ENCODE measurements around the gene IER3. TPM values are rescaled to one million over a fixed set of nuclear protein-coding genes. Genes with fewer than 3 reads are reported as not detected.

The IER3 gene
- total and polyA plus RNA-seq, 2 of the 13 experiments (the other 11 are each of a cell fraction or from before 2014, with no cell fraction given), result 51.1 to 131 TPM

DNA sequence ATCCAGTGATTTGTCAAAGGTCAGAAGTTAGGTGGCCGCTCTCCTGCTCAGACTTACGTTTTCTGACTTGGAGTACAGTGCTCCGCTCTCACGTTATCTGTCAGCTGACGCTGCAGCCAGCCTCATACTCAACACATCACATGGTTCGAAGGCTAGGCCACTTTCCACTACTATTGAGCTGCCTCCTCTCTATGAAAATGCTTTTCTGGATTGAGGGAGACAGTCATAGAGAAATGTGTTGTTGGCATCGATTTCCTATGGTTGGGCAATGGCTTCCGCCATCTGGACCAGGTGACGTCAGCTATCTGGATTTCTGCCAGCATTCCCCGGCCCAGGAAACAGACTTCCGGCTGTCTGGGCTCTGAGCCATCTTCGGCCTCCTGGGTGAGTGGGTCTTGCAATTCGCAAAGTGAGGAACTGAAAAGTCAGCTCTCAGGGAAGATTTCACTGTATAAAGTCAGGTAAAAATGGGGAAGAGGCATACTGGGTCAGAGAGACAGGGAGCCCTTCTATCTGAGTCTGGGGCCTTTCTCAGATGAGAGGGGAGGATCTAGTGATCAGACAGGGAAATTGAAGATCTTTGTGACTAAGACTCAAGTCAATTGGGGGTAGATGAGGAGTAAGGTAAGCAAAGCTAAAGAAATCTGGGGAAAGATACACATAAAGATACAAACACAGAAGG, 37.5 kb upstream of the IER3 start (continued):
- TF ChIP-seq, protein P1, sequence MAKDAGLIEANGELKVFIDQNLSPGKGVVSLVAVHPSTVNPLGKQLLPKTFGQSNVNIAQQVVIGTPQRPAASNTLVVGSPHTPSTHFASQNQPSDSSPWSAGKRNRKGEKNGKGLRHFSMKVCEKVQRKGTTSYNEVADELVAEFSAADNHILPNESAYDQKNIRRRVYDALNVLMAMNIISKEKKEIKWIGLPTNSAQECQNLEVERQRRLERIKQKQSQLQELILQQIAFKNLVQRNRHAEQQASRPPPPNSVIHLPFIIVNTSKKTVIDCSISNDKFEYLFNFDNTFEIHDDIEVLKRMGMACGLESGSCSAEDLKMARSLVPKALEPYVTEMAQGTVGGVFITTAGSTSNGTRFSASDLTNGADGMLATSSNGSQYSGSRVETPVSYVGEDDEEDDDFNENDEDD (CRISPR knock-in tag; IDR thresholded peaks at IDR 0.05; ENCODE audit: borderline replicate concordance), result peak; percentile 79
- TF ChIP-seq ZNF546 (CRISPR knock-in tag; conservative IDR thresholded peaks at IDR 0.05), result peak; percentile 81; the same call in 1 of the 2 replicates
- TF ChIP-seq HMG20B (CRISPR knock-in tag; conservative IDR thresholded peaks at IDR 0.05), result peak; percentile 91
- TF ChIP-seq MLLT10 (CRISPR knock-in tag; IDR thresholded peaks at IDR 0.05), result no peak
- no peak for TF ChIP-seq GZF1 (CRISPR knock-in tag; IDR thresholded peaks at IDR 0.05)
- no peak for TF ChIP-seq RBFOX2 (IDR thresholded peaks at IDR 0.05; ENCODE audit: low read depth, low read length)
- TF ChIP-seq, protein P2, sequence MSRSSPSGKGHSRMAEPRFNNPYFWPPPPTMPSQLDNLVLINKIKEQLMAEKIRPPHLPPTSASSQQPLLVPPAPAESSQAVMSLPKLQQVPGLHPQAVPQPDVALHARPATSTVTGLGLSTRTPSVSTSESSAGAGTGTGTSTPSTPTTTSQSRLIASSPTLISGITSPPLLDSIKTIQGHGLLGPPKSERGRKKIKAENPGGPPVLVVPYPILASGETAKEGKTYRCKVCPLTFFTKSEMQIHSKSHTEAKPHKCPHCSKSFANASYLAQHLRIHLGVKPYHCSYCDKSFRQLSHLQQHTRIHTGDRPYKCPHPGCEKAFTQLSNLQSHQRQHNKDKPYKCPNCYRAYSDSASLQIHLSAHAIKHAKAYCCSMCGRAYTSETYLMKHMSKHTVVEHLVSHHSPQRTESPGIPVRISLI (CRISPR knock-in tag; IDR thresholded peaks at IDR 0.05; ENCODE audit: borderline replicate concordance), result peak; percentile 19; the same call in 1 of the 2 replicates
- TF ChIP-seq, protein P3, sequence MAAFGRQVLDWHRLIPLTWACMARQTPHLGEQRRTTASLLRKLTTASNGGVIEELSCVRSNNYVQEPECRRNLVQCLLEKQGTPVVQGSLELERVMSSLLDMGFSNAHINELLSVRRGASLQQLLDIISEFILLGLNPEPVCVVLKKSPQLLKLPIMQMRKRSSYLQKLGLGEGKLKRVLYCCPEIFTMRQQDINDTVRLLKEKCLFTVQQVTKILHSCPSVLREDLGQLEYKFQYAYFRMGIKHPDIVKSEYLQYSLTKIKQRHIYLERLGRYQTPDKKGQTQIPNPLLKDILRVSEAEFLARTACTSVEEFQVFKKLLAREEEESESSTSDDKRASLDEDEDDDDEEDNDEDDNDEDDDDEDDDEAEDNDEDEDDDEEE (CRISPR knock-in tag; IDR thresholded peaks at IDR 0.05), result peak; percentile 79; the same call in 1 of the 2 replicates
- no peak for TF ChIP-seq AGO2 (optimal IDR thresholded peaks at IDR 0.05; ENCODE audit: low read depth, low read length)
- TF ChIP-seq MXD4 (CRISPR knock-in tag; IDR thresholded peaks at IDR 0.05), result peak; percentile 51; the same call in 1 of the 2 replicates
- TF ChIP-seq, protein P4, sequence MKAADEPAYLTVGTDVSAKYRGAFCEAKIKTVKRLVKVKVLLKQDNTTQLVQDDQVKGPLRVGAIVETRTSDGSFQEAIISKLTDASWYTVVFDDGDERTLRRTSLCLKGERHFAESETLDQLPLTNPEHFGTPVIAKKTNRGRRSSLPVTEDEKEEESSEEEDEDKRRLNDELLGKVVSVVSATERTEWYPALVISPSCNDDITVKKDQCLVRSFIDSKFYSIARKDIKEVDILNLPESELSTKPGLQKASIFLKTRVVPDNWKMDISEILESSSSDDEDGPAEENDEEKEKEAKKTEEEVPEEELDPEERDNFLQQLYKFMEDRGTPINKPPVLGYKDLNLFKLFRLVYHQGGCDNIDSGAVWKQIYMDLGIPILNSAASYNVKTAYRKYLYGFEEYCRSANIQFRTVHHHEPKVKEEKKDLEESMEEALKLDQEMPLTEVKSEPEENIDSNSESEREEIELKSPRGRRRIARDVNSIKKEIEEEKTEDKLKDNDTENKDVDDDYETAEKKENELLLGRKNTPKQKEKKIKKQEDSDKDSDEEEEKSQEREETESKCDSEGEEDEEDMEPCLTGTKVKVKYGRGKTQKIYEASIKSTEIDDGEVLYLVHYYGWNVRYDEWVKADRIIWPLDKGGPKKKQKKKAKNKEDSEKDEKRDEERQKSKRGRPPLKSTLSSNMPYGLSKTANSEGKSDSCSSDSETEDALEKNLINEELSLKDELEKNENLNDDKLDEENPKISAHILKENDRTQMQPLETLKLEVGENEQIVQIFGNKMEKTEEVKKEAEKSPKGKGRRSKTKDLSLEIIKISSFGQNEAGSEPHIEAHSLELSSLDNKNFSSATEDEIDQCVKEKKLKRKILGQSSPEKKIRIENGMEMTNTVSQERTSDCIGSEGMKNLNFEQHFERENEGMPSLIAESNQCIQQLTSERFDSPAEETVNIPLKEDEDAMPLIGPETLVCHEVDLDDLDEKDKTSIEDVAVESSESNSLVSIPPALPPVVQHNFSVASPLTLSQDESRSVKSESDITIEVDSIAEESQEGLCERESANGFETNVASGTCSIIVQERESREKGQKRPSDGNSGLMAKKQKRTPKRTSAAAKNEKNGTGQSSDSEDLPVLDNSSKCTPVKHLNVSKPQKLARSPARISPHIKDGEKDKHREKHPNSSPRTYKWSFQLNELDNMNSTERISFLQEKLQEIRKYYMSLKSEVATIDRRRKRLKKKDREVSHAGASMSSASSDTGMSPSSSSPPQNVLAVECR (CRISPR knock-in tag; IDR thresholded peaks at IDR 0.05; ENCODE audit: borderline replicate concordance), result peak; percentile 88
- TF ChIP-seq, protein P5, sequence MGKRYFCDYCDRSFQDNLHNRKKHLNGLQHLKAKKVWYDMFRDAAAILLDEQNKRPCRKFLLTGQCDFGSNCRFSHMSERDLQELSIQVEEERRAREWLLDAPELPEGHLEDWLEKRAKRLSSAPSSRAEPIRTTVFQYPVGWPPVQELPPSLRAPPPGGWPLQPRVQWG (CRISPR knock-in tag; IDR thresholded peaks at IDR 0.05; ENCODE audit: borderline replicate concordance, low read depth), result no peak
- TF ChIP-seq ZNF773 (CRISPR knock-in tag; IDR thresholded peaks at IDR 0.05; ENCODE audit: borderline replicate concordance), result no peak
- no peak for TF ChIP-seq ZNF20 (CRISPR knock-in tag; IDR thresholded peaks at IDR 0.05)
- TF ChIP-seq DMAP1 (CRISPR knock-in tag; IDR thresholded peaks at IDR 0.05), result peak; percentile 82
- peak; percentile 33; the same call in 1 of the 2 replicates for TF ChIP-seq NFKB2 (CRISPR knock-in tag; IDR thresholded peaks at IDR 0.05; ENCODE audit: borderline replicate concordance)
- peak; percentile 80; the same call in 1 of the 2 replicates for TF ChIP-seq ZNF816 (CRISPR knock-in tag; IDR thresholded peaks at IDR 0.05; ENCODE audit: borderline replicate concordance)
- TF ChIP-seq MEF2D (CRISPR knock-in tag; IDR thresholded peaks at IDR 0.05), result peak; percentile 90
